ENCODE data around the gene B3GAT1.

The B3GAT1 gene

GRCh38 chr11:134333312-134333711 lies 78.7 kb downstream of the B3GAT1 start:
- no peak for DNase-seq (ENCODE audit: low read depth)

GRCh38 chr11:134332782-134333181 lies 79.3 kb downstream of the B3GAT1 start:
- DNase-seq (ENCODE audit: low read depth) = no peak

- no peak for DNase-seq (ENCODE audit: low read depth)
Observed at GRCh38 chr11:134332189-134332631, 79.8 kb downstream of the B3GAT1 start.

GRCh38 chr11:134331354-134332188 lies 80.5 kb downstream of the B3GAT1 start, which contains the start of gene GLB1L2:
Gene GLB1L2 (plus strand): TSS chr11:134331988. CDS start chr11:134332062, 74 bp downstream.
- peak; percentile 67 for DNase-seq (ENCODE audit: low read depth)

- DNase-seq (ENCODE audit: low read depth) = no peak
Observed at GRCh38 chr11:134330611-134331353, 81.3 kb downstream of the B3GAT1 start.

All from stimulated activated CD8-positive, alpha-beta memory T cell treated with anti-CD3 and anti-CD28 coated beads, Interleukin-12 subunit alpha, Interleukin-12 subunit beta, amount 100 ng/mL, for 1 hour (primary cell).